Activated CD4-positive, alpha-beta T cell treated with anti-CD3 and anti-CD28 coated beads for 24 hours (primary cell): ENCODE results near the gene DNTTIP2.
A peak's percentile ranks its signal among the peaks of the same experiment; 100 is the strongest.
"Not testable (repeated sequence)": the region's sequence is repeated elsewhere in the genome, so short reads cannot be mapped to it uniquely, and the experiment has no call there.

ENCODE experiments used
- DNase-seq, 2 donors: peaks; one replicate each; pipeline ENCODE4 v3.0.0-alpha.2; 2020; ENCODE audit warnings: low read depth in 2 of 2

The DNTTIP2 gene, protein sequence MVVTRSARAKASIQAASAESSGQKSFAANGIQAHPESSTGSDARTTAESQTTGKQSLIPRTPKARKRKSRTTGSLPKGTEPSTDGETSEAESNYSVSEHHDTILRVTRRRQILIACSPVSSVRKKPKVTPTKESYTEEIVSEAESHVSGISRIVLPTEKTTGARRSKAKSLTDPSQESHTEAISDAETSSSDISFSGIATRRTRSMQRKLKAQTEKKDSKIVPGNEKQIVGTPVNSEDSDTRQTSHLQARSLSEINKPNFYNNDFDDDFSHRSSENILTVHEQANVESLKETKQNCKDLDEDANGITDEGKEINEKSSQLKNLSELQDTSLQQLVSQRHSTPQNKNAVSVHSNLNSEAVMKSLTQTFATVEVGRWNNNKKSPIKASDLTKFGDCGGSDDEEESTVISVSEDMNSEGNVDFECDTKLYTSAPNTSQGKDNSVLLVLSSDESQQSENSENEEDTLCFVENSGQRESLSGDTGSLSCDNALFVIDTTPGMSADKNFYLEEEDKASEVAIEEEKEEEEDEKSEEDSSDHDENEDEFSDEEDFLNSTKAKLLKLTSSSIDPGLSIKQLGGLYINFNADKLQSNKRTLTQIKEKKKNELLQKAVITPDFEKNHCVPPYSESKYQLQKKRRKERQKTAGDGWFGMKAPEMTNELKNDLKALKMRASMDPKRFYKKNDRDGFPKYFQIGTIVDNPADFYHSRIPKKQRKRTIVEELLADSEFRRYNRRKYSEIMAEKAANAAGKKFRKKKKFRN

GRCh38 chr1:93878889-93879586 is at the start of gene DNTTIP2:
DNTTIP2 (minus strand) TSS chr1:93879206; CDS start chr1:93879148, 58 bp downstream.
- DNase-seq = peak; percentile 76 to 81

DNA sequence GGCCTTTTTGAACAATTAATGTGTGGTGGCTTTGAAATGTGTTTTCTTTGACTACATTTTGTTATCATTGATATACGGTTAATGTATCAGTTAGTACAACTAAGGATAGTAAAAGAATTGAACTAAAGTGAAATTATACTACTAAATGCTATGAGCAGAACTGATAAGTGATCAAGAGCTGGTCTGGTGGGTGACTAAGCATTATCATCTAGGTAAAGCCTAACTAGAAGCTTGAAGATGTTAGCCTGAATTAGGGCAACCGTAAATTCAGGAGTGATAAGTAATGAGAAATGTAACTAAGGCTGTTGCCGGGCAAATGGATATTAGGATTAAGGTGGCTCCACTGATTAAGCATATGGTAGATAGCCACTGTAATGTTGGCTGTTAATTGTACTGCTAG is 46.2 kb upstream of the DNTTIP2 start:
- no peak for DNase-seq

- no peak for DNase-seq
Measured at GRCh38 chr1:93919780-93920179, 40.8 kb upstream of the DNTTIP2 start.

DNA sequence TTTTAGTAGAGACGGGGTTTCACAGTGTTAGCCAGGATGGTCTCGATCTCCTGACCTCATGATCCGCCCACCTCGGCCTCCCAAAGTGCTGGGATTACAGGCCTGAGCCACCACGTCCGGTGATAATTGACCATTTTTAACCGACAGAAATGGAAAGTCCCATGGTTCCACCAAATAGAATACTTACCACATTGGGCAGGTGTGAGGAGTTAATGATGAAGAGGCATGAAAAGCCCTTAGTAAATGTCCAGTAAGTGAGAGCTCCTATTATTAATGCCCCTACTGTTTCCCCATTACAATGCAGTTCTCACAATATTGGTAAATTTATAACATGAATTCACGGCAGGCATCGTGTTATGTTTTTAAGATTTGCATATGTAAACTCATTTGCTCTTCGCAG is 38.3 kb upstream of the DNTTIP2 start:
- DNase-seq = no peak

- DNase-seq = not testable (repeated sequence)
Measured at GRCh38 chr1:93910880-93911279, 31.9 kb upstream of the DNTTIP2 start.

DNA sequence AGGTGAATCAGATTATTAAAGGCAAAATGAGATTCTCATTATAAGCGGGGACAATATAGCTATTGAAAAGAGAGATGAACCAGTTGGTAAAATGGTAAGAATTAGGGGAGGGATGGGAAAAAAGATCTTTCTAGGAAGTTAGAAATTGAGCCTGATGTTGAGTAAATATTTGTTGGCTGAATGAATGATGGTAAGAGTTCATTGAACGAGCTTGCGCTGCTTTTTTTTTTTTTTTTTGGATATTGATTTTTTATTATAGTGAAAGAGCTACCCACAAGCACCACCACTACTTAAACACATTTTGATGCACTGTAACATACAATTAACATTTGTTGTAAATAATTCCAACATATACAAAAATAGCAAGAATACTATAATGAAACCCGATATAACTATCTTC is 31.3 kb upstream of the DNTTIP2 start:
- DNase-seq = no peak

DNA sequence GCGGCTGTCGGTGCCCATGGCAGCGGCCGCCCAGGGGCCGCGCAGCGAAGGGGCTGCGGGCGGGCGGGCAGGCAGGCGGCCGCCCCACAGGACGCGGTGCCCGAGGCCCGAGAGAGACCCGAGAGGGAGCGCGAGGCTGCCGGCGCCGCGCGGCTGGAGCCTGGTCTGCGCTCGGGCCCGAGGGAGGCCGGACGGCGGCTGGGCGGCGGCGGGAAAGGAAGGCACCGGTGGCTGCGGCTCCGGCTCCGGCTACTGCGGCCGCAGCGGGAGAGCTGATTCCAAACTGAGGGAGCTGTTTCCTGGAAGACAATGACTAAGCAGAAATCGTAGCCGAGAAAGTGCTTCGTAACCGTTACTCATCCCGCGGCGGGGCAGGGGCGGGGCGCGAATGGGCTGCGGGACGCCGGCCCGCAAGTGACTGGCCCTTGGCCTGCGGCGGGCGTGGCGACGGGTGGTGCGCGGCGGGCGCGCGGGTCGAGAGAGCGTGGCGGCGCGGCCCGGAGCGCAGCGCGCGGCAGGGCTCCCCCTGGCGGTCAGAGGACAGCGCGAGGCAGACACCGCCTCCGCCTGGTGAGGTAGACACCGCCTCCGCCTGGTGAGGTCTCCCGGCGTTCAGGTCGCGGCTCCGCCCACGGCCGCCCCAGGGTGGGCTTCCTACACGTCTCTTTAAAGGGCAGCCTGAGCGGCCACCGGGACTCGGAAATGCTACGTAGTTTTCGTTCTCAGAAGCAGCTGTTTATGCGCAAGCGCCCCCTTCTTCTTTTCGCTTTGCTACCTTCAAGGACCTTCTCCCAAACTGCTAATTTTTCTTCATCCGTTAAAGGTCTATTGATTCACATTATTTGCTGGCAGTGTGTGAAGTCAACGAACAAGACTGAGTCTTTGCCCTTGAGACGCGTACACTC is 30.4 kb upstream of the DNTTIP2 start, which contains the start of gene GCLM:
Gene GCLM (minus strand): TSS at position 285 of the 905 bp plus-strand sequence. CDS start 267 bp downstream, at position 18.
- DNase-seq = peak; percentile 82 to 90

DNA sequence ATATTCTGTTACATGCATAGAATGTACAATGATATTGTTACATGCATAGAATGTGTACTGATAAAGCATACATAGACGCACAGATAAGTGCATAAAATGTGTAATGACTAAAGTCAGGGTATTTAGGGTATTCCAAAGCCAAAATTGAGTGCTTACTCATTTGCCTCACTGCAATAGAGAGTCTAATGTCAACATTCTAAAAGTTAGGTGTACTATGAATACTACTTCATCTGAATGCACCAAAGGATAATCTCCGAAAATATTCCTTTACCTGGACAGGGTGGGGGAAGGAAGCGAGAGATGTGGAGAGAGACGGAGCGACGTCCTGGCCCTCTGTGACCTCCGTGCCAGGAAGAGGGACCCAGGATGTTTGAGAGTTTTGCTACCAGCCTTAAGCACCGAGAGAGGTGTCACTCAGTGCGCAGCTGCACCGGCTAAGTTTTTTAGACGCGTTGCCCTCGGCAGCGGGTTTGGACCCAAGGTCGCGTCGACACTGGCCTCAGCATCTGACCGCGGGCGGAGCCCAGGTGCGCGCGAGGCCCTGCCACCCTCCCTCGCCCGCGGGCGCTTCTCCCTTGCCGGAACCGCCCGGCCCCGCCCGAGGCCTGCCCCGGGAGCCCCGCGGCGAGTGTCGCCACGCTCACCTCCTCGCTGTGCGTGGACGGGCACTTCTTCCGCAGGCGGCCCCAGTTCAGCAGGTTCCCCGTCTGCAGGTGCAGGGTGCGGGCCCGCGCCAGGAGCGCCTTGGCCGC is 29.6 kb upstream of the DNTTIP2 start:
- peak; percentile 23 to 25 for DNase-seq

DNA sequence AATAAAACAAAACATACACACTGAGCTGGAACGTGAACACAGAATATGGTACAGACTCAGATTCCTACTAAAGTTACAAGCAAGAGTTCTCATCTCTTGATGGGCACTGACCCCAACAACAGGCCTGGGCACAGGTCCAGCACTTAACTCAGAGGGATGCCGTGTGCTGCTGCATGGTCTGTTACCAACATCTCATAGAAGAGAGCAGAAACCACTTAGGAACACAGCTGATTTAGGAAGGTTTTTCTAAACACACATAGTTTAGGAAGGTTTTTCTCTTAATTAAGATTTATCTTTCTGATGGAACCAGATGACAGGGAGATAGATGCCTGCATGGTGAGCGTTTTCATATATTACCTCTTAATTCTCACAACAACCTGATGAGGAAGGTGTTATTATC is 28.7 kb upstream of the DNTTIP2 start:
- DNase-seq = no peak

GRCh38 chr1:93906480-93906879 is 27.5 kb upstream of the DNTTIP2 start:
- DNase-seq = no peak

GRCh38 chr1:93905734-93906133 is 26.7 kb upstream of the DNTTIP2 start:
- no peak for DNase-seq

DNA sequence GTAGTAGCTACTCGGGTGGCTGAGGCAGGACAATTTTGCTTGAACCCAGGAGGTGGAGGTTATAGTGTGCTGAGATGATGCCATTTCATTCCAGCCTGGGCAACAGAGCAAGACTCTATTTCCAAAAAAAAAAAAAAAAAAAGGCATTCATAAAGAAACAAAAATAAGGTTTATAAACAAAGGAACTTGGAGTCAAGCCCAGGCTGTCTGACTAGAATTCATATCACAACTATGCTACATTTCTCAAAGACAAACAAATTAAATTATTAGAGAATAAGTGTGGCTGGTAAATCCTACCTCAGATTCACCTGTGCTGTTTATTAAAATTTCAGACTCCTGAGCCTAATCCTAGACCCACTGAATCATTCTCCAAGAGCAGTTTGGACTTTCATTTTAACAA is 26.0 kb upstream of the DNTTIP2 start:
- DNase-seq = no peak

- DNase-seq = no peak
Measured at GRCh38 chr1:93904228-93904627, 25.2 kb upstream of the DNTTIP2 start.

DNA sequence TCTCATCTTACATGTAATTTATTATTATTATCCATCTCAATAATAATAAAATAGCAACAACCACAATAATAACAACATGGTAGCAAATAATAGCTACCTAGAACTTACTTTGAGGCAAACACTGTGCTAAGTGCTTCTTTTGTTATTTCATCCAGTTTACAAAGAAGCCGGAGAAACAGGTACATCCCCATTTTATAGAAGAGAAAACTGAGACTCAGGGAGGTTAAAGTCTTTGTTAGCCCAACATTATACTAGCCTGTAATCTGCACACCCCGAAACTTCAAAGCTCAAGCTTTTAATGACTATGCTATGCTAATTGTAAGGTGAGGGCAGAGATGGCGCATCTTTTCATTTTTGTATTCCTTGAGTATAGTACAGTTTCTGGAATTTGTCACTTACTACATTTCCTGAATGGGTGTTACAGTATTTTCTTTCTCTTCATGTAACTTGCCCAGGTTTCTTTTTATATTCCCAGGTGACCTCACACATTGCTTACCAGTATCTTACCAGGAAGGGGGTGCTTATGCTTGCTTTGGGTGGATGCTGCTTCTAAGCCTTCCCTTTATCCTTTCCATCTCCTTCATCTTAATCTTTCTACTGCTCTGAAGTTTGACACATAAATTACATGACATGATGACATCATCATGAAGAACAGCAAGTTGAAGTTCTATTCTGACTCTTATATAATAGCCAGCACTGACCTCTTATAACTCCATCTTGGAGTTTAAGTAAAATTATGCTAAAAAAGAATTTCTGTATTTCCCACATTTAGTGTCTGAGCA is 21.9 kb upstream of the DNTTIP2 start:
- no peak for DNase-seq

DNA sequence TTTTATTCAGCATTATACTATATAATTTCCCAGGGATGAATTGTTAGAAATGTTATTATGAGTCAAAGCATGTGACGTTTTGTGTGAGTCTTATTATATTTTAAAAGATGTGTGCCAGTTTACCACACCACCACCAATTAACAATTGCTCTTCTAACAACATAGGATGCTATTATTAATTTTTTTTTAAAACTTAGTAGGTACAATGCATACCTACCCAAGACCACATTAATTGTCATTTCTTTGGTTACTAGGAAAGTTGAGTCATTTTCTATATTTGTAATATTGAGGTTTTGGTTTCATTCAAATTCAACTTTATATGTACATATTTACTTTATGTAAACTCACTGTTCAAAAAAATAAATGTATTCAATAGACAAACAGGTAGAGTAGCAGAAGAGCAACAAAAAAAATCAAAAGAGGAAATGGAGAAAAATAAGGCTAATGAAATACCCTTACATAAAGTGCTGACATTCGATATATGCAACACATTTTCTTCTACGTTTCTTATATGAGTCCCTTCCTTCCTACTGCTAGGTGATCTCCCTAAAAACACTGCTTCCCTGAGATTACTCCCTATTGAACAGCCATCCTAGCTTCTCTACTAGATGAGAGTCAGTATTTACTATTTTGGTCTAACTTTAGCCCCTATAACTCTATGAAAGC is 20.7 kb upstream of the DNTTIP2 start:
- DNase-seq = no peak

DNA sequence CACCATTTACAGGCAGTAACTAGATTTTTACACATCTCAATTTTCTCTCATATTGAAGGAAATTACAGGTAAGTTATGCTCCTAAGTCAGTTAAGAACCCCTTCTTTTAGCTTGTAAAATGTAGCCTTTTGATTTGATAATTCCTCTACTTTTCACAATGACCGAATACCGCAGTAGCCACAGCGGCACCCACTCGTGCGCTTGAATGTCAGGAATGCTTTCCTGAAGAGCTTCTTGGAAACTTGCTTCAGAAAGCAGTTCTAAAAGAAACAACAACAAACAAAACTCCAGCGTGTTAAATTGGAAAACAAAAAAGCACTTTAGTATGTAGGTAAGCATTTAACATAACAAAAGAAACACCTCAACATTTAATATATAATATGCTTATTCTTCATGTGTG is 9.9 kb upstream of the DNTTIP2 start:
- no peak for DNase-seq

GRCh38 chr1:93882269-93882668 is 3.3 kb upstream of the DNTTIP2 start:
- no peak for DNase-seq

- no peak for DNase-seq
Measured at GRCh38 chr1:93880731-93881130, 1.7 kb upstream of the DNTTIP2 start.

DNA sequence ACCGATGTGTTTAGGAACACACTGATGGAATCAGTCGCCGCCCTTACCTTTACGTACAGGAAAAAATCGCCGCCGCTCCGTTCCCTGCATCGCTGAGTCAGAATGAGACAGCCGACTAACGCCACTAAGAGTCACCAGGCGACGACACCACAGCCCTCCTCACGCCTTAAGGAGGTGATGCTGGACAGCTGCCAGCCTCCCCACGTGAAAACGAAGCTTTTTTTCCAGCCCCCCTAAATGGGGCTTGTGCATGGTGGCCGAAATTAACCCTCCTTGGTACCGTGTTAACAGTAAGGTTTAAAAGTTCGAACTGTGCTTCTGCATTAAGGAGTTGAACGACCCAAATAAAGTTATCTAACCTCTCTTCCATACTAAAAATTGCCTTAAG is 511 bp downstream of the DNTTIP2 start:
- DNase-seq = peak; percentile 18 to 42
